Measurements from ENCODE around the gene CSF3.

Gene CSF3

GRCh38 chr17:40025991-40026815 lies 11.0 kb downstream of the CSF3 start:
- H3K4me3 ChIP-seq (ENCODE audit: low read depth, low read length), result no peak overlapping the region
- TF ChIP-seq, protein P1, sequence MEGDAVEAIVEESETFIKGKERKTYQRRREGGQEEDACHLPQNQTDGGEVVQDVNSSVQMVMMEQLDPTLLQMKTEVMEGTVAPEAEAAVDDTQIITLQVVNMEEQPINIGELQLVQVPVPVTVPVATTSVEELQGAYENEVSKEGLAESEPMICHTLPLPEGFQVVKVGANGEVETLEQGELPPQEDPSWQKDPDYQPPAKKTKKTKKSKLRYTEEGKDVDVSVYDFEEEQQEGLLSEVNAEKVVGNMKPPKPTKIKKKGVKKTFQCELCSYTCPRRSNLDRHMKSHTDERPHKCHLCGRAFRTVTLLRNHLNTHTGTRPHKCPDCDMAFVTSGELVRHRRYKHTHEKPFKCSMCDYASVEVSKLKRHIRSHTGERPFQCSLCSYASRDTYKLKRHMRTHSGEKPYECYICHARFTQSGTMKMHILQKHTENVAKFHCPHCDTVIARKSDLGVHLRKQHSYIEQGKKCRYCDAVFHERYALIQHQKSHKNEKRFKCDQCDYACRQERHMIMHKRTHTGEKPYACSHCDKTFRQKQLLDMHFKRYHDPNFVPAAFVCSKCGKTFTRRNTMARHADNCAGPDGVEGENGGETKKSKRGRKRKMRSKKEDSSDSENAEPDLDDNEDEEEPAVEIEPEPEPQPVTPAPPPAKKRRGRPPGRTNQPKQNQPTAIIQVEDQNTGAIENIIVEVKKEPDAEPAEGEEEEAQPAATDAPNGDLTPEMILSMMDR (IDR thresholded peaks at IDR 0.05; ENCODE audit: low read depth, low read length), result no peak

- H3K4me3 ChIP-seq (ENCODE audit: low read depth, low read length), result no peak overlapping the region
- TF ChIP-seq, protein P1 (IDR thresholded peaks at IDR 0.05; ENCODE audit: low read depth, low read length), result peak; percentile 74
These were observed 11.8 kb downstream of the CSF3 start for GRCh38 chr17:40026816-40027613.

DNA sequence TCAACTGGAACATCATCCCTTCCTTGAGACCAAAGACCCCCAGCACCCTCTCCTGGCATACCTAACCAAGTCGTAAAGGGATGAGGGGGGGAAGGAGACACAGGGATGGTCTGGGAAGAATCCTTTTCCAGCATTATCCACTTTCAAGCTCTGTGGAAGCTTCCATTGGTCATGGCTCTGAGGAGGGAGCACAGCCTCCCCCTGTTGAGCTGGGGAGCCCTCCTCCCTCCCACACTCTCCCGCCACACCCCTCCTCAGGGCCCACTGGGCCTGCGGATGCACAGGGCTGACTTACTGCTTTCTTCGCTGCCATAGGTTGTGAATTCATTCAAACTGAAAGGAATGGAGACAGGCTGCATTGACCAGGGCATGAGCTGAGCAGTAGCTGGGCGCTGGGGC lies 12.4 kb downstream of the CSF3 start:
- H3K4me3 ChIP-seq (ENCODE audit: low read depth, low read length), result no peak overlapping the region
- TF ChIP-seq, protein P1 (IDR thresholded peaks at IDR 0.05; ENCODE audit: low read depth, low read length), result no peak

DNA sequence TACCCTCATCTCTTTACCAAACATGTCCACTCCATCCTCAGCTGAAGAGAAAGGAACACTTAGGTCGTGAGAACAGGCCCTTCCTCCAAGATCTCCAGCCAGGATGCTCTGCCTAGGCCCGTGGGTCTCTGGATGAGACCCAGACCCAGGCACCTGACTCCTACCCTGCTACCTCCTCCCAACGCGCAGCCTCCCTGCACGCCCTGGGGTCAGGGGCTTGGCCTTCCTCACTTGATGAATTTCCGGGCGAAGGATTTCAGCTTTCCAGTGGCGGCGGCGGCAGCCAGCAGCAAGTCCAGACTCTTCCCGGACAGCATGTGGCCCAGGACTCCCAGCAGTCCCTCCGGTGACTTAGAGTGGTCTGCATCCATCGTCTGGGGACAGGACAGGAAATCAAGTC lies 13.4 kb downstream of the CSF3 start:
- no peak overlapping the region for H3K4me3 ChIP-seq (ENCODE audit: low read depth, low read length)

GRCh38 chr17:40031706-40032105 lies 16.5 kb downstream of the CSF3 start:
- TF ChIP-seq, protein P1 (IDR thresholded peaks at IDR 0.05; ENCODE audit: low read depth, low read length), result no peak
- no peak overlapping the region for H3K4me3 ChIP-seq (ENCODE audit: low read depth, low read length)

More for the DNA sequence above, 13.4 kb downstream of the CSF3 start:
- TF ChIP-seq, protein P1 (IDR thresholded peaks at IDR 0.05; ENCODE audit: low read depth, low read length), result no peak

- no peak overlapping the region for H3K4me3 ChIP-seq (ENCODE audit: low read depth, low read length)
- TF ChIP-seq, protein P1 (IDR thresholded peaks at IDR 0.05; ENCODE audit: low read depth, low read length), result no peak
These were observed 17.4 kb downstream of the CSF3 start for GRCh38 chr17:40032322-40033320.
